H9 (cell line): ENCODE results near the gene CPT2. TPM values are rescaled to one million over a fixed set of nuclear protein-coding genes. Genes with fewer than 3 reads are reported as not detected.

Source experiments
- DNase-seq: peaks from one replicate; pipeline ENCODE4 v3.0.0-alpha.2; 2017
- H2AFZ ChIP-seq: one replicate; pipeline ENCODE4 v1.6.1; 2013; ENCODE audit warnings: mild to moderate bottlenecking, low read length, control low read depth, moderate library complexity
- H2AK5ac ChIP-seq: 2 replicates; pipeline ENCODE4 v1.6.1; 2013; ENCODE audit warnings: low read length, control low read depth, mixed read lengths; ENCODE audit not compliant: insufficient read length
- H2BK120ac ChIP-seq: one replicate; pipeline ENCODE4 v1.6.1; 2013; ENCODE audit warnings: low read depth, mild to moderate bottlenecking, low read length, control low read depth, inconsistent platforms; ENCODE audit not compliant: poor library complexity, severe bottlenecking
- H2BK12ac ChIP-seq: 2 replicates; pipeline ENCODE4 v1.6.1; 2013; ENCODE audit warnings: low read length, control low read depth, mixed read lengths, low read depth; ENCODE audit not compliant: insufficient read length
- H2BK15ac ChIP-seq: 2 replicates; pipeline ENCODE4 v1.6.1; 2013; ENCODE audit warnings: low read depth, low read length, control low read depth
- H2BK20ac ChIP-seq: one replicate; pipeline ENCODE4 v1.6.1; 2013; ENCODE audit warnings: low read depth, mild to moderate bottlenecking, low read length, control low read depth, inconsistent platforms; ENCODE audit not compliant: poor library complexity, severe bottlenecking
- H2BK5ac ChIP-seq: 2 replicates; pipeline ENCODE4 v1.6.1; 2013; ENCODE audit warnings: low read length, control low read depth, mixed read lengths; ENCODE audit not compliant: insufficient read length
- H3K14ac ChIP-seq: 2 replicates; pipeline ENCODE4 v1.6.1; 2013; ENCODE audit warnings: low read length, control low read depth; ENCODE audit not compliant: insufficient read depth
- H3K18ac ChIP-seq: 2 replicates; pipeline ENCODE4 v1.6.1; 2013; ENCODE audit warnings: low read depth, mild to moderate bottlenecking, mixed read lengths, low read length, control low read depth; ENCODE audit not compliant: insufficient read length
- H3K23ac ChIP-seq: 2 replicates; pipeline ENCODE4 v1.6.1; 2013; ENCODE audit warnings: low read length, control low read depth, mixed read lengths, low read depth; ENCODE audit not compliant: insufficient read length
- H3K23me2 ChIP-seq: 2 replicates; pipeline ENCODE4 v1.6.1; 2013; ENCODE audit warnings: low read depth, mild to moderate bottlenecking, mixed read lengths, low read length, control low read depth; ENCODE audit not compliant: insufficient read length, poor library complexity, severe bottlenecking
- H3K27ac ChIP-seq: 2 replicates; pipeline ENCODE4 v1.5.1; 2013; ENCODE audit warnings: low read length, control low read depth, mixed read lengths, low read depth; ENCODE audit not compliant: insufficient read length
- H3K27me3 ChIP-seq: 2 replicates; pipeline ENCODE4 v1.6.1; 2013; ENCODE audit warnings: low read length, control low read depth, inconsistent platforms; ENCODE audit not compliant: insufficient read depth
- H3K4ac ChIP-seq: 2 replicates; pipeline ENCODE4 v1.6.1; 2013; ENCODE audit warnings: low read depth, mild to moderate bottlenecking, control low read depth, inconsistent platforms, low read length, moderate library complexity
- H3K4me1 ChIP-seq: 2 replicates; pipeline ENCODE4 v1.6.1; 2013; ENCODE audit warnings: low read length, control low read depth, inconsistent platforms; ENCODE audit not compliant: insufficient read depth
- H3K4me2 ChIP-seq: 2 replicates; pipeline ENCODE4 v1.6.1; 2013; ENCODE audit warnings: low read length, control low read depth, mixed read lengths; ENCODE audit not compliant: insufficient read length, insufficient read depth
- H3K56ac ChIP-seq: 2 replicates; pipeline ENCODE4 v1.6.1; 2013; ENCODE audit warnings: low read depth, mild to moderate bottlenecking, mixed read lengths, low read length, control low read depth; ENCODE audit not compliant: insufficient read length
- H3K79me1 ChIP-seq: 2 replicates; pipeline ENCODE4 v1.6.1; 2013; ENCODE audit warnings: low read depth, mild to moderate bottlenecking, moderate library complexity, low read length, control low read depth, inconsistent platforms; ENCODE audit not compliant: insufficient read depth, poor library complexity, severe bottlenecking
- H3K79me2 ChIP-seq: 2 replicates; pipeline ENCODE4 v1.6.1; 2013; ENCODE audit warnings: low read length, control low read depth, inconsistent platforms; ENCODE audit not compliant: insufficient read depth
- H3K9ac ChIP-seq: 2 replicates; pipeline ENCODE4 v1.6.1; 2013; ENCODE audit warnings: low read length, control low read depth, mixed read lengths; ENCODE audit not compliant: insufficient read length; ENCODE audit errors: extremely low read depth
- H3K9me3 ChIP-seq: one replicate; pipeline ENCODE4 v1.6.1; 2013; ENCODE audit warnings: low read depth, low read length, inconsistent platforms; ENCODE audit not compliant: control insufficient read depth
- H3T11ph ChIP-seq: one replicate; pipeline ENCODE4 v1.6.1; 2013; ENCODE audit warnings: mild to moderate bottlenecking, low read length, control low read depth, inconsistent platforms
- H4K20me1 ChIP-seq: one replicate; pipeline ENCODE4 v1.6.1; 2013; ENCODE audit not compliant: control insufficient read depth, insufficient read length, insufficient read depth
- H4K5ac ChIP-seq: 2 replicates; pipeline ENCODE4 v1.6.1; 2013; ENCODE audit warnings: low read depth, mild to moderate bottlenecking, mixed read lengths, low read length, control low read depth; ENCODE audit not compliant: insufficient read length
- H4K8ac ChIP-seq: replicated peaks from 2 replicates; pipeline ENCODE4 v1.6.1; 2013; ENCODE audit warnings: low read length, control low read depth, mixed read lengths, low read depth; ENCODE audit not compliant: insufficient read length
- H4K91ac ChIP-seq: 2 replicates; pipeline ENCODE4 v1.6.1; 2013; ENCODE audit warnings: low read depth, mild to moderate bottlenecking, moderate library complexity, mixed read lengths, low read length, control low read depth; ENCODE audit not compliant: insufficient read length
- H3K27ac Mint-ChIP-seq, 3 experiments: 2 replicates in 2 of 3; 3 replicates in 1 of 3; pipeline ENCODE4 v1.8.0; 2020 to 2021; ENCODE audit warnings: mixed read lengths in 3 of 3, mild to moderate bottlenecking in 1 of 3, moderate library complexity in 1 of 3
- H3K27me3 Mint-ChIP-seq: 2 replicates; pipeline ENCODE4 v1.8.0; 2021; ENCODE audit warnings: low read depth, mild to moderate bottlenecking, moderate library complexity, mixed read lengths
- H3K36me3 Mint-ChIP-seq, 3 experiments: 2 replicates in 2 of 3; 3 replicates in 1 of 3; pipeline ENCODE4 v1.8.0; 2020 to 2021; ENCODE audit warnings: low read depth in 3 of 3, mixed read lengths in 3 of 3; ENCODE audit not compliant: insufficient read depth in 1 of 3
- H3K4me1 Mint-ChIP-seq, 2 experiments: 2 replicates each; pipeline ENCODE4 v1.8.0; 2020; ENCODE audit warnings: mixed read lengths in 2 of 2
- H3K4me3 Mint-ChIP-seq, 2 experiments: 2 replicates in 1 of 2; 3 replicates in 1 of 2; pipeline ENCODE4 v1.8.0; 2020 to 2021; ENCODE audit warnings: mild to moderate bottlenecking in 2 of 2, mixed read lengths in 2 of 2, moderate library complexity in 1 of 2
- H3K9me3 Mint-ChIP-seq, 2 experiments: 2 replicates in 1 of 2; 3 replicates in 1 of 2; pipeline ENCODE4 v1.8.0; 2020; ENCODE audit warnings: mild to moderate bottlenecking in 2 of 2, mixed read lengths in 2 of 2, moderate library complexity in 1 of 2
- WGBS: extraction: QIAGEN DNeasy Blood & Tissue Kit; methylation state at CpG from one replicate; pipeline ENCODE4 v1.1.7; 2013; ENCODE audit warnings: missing lambda C conversion rate, low lambda C conversion rate, mixed read lengths; ENCODE audit not compliant: insufficient read length; ENCODE audit errors: extremely low coverage; 5-methylcytosine and 5-hydroxymethylcytosine counted together
- total RNA-seq: library from RNA; stranded (reverse); gene quantifications from 2 replicates; pipeline ENCODE4 v1.2.1, GENCODE V29; 2021
- TF ChIP-seq, protein P1 (sequence below): fragments of 200-600 bp; sonication (generic); conservative IDR thresholded peaks from 3 replicates; pipeline ENCODE4 v1.8.0; 2021; ENCODE audit warnings: antibody characterized with exemption, mild to moderate bottlenecking

Gene CPT2
- total RNA-seq, 1 experiment from 2014 or later, result 33.2 TPM

DNA sequence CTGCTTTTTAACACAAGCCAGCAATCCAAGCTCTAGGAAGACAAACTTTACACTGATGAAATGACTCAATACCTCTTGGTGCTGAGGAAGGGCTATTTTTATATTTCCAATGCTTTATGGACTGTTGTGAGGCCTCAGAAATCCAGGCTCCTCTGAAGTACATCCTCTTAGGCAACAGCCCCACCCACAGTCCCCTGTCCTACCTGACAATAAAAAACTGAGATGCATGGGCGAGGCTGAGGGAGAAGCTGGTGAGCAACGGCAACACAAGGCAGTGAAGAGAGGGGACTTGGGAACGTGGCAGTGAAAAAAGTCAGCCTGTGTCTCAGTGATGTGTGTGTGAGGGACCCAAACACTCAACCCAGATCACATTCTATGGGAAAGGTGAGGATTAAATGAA lies 10.1 kb upstream of the CPT2 start:
- Histone ChIP-seq H2AK5ac (no peak overlapping the region), H3K14ac (no peak overlapping the region), H3T11ph (no peak overlapping the region), H2BK20ac (no peak overlapping the region), H3K4me2 (no peak overlapping the region), H3K27me3 (no peaks in the 10 kb centered on the region), H3K4ac (no peak overlapping the region), H3K4me1 (no peaks in the 10 kb centered on the region), H3K18ac (no peak overlapping the region), H4K5ac (no peak overlapping the region), H4K8ac (no peak overlapping the region), H2AFZ (no peak overlapping the region), H3K79me2 (no peaks in the 10 kb centered on the region), H3K23me2 (no peaks in the 10 kb centered on the region), H3K23ac (no peak overlapping the region), H3K9me3 (no peaks in the 10 kb centered on the region), H2BK5ac (no peak overlapping the region), H4K20me1 (no peaks in the 10 kb centered on the region), H2BK120ac (no peak overlapping the region), H3K79me1 (no peaks in the 10 kb centered on the region), H3K9ac (no peak overlapping the region), H2BK15ac (no peak overlapping the region), H3K56ac (no peak overlapping the region), H2BK12ac (no peak overlapping the region), H4K91ac (no peak overlapping the region), H3K27ac (no peak overlapping the region)
- Mint-ChIP-seq H3K4me1 (peaks cover 9 to 14% of the 10 kb centered on the region in 2 experiments), H3K4me3 (no peak overlapping the region), H3K9me3 (no peaks in the 10 kb centered on the region; a peak in 1 of 5 replicates), H3K27me3 (peaks cover 2% of the 10 kb centered on the region), H3K36me3 (no peaks in the 10 kb centered on the region), H3K27ac (no peak overlapping the region)
- no CpG with 5 or more reads among the region's 3 CpGs for WGBS
- no peak for DNase-seq
- TF ChIP-seq, protein P1, sequence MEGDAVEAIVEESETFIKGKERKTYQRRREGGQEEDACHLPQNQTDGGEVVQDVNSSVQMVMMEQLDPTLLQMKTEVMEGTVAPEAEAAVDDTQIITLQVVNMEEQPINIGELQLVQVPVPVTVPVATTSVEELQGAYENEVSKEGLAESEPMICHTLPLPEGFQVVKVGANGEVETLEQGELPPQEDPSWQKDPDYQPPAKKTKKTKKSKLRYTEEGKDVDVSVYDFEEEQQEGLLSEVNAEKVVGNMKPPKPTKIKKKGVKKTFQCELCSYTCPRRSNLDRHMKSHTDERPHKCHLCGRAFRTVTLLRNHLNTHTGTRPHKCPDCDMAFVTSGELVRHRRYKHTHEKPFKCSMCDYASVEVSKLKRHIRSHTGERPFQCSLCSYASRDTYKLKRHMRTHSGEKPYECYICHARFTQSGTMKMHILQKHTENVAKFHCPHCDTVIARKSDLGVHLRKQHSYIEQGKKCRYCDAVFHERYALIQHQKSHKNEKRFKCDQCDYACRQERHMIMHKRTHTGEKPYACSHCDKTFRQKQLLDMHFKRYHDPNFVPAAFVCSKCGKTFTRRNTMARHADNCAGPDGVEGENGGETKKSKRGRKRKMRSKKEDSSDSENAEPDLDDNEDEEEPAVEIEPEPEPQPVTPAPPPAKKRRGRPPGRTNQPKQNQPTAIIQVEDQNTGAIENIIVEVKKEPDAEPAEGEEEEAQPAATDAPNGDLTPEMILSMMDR, result no peak
